Astrocyte of the hippocampus (primary cell): ENCODE data around the gene FAM20C.

Experiments
- DNase-seq: peaks from one replicate; pipeline ENCODE4 v3.0.0; 2011; ENCODE audit warnings: low read depth, low spot score

FAM20C gene

GRCh38 chr7:270351-270983 lies 78.1 kb downstream of the FAM20C start:
- no peak for DNase-seq

- DNase-seq, result no peak
Observed at GRCh38 chr7:271266-272107, 79.1 kb downstream of the FAM20C start.

- no peak for DNase-seq
Observed at GRCh38 chr7:272108-272615, 79.8 kb downstream of the FAM20C start.

DNA sequence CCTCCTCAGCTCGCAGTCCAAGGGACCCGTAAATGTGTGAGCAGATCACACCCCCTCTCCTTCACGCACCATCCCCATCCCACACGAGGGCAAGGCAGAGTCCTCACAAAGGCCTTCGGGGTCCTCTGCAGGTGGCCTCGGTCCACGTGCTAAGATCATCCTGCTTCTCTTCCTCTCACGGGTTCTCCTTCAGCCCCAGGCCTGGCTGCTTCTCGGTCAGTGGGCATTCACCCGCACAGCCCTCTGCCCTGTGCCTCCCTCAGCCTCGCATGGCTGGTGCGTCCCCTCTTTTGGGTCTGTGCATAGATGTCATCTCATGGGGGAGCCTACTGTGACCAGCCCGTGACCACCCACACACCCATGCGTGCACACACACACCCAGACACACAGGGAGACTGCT lies 80.3 kb downstream of the FAM20C start:
- no peak for DNase-seq

DNA sequence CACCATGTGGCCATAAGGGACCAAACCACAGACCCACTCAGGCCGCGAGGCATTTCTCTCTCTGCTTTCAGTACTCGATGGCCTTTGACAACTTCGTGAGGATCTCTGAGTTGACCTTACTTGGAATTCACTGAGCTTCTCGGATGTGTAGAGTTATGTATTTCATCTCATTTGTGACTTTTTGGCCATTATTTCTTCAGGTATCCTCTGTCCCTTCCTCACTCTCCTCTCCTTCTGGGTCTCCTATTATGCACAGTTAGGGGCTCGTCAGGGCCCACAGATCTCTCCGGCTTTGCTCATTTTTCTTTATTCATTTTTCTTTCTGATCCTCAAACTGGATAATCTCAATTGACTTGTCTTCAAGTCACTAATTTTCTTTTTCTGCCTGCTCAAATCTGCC lies 81.0 kb downstream of the FAM20C start:
- DNase-seq, result no peak

GRCh38 chr7:274266-274665 lies 81.9 kb downstream of the FAM20C start:
- no peak for DNase-seq

DNA sequence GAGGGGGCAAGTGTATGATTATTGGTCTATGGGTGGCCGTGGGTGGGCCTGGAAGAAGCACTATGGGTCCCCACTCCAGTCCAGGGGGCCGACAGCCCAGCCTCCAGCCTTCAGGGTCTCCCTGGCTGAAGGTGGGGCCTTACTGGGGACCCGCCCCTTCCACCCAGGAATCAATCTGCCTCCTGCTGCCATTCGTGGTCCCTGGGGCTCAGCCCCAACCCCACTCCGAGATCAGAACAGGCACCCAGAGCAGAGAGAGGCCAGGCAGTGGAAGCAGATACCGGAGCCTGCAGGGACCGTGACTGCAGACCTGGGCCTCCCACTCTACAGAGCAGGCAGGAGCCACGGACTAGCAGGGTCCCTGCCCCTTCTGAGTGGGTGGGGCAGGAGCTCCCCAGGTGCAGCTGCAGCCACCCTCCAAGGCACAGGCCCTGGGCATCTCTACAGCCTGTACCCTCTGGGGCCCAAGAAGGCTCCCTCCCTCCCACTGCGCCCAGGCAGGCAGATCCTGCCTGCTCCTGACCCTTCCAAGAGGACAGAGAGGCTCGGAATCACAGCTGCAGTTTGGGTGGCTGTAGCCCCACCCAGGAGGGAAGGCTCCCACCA lies 84.0 kb downstream of the FAM20C start:
- DNase-seq, result no peak

- no peak for DNase-seq
Observed at GRCh38 chr7:277228-277627, 84.9 kb downstream of the FAM20C start.

GRCh38 chr7:278081-278480 lies 85.7 kb downstream of the FAM20C start:
- DNase-seq, result no peak

- no peak for DNase-seq
Observed at GRCh38 chr7:279821-280220, 87.5 kb downstream of the FAM20C start.

DNA sequence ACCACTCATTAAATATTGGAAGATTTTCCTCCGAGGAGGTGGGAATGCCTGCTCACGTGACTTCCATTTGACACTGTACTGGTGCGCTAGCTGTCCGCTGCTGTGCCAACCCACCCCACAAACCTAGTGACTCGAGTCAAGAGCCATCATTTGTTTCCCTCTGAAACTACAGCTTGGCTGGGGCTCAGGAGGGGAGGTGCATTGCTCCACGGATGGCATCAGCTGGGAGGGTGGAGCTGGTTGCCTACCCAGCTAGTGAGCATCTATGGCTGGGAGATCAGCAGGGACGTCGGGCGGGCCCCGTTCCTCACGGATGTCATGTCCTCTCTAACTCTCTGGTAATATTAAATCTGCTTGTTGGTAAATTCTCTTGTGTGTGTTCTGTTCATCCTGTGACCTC lies 88.1 kb downstream of the FAM20C start:
- no peak for DNase-seq

DNA sequence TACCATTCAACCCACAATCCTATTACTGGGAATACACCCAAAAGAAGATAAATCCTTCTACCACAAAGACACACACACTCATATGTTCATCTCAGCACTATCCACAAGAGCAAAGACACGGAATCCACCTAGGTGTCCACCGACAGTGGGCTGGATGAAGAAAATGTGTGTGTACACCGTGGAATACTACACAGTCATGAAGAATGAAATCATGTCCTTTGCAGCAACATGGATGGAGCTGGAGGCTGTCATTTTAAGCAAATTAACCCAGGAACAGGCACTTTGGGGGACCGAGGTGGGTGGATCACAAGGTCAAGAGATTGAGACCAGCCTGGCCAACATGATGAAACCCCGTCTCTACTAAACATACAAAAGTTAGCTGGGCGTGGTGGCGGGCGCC lies 89.3 kb downstream of the FAM20C start:
- no peak for DNase-seq

DNA sequence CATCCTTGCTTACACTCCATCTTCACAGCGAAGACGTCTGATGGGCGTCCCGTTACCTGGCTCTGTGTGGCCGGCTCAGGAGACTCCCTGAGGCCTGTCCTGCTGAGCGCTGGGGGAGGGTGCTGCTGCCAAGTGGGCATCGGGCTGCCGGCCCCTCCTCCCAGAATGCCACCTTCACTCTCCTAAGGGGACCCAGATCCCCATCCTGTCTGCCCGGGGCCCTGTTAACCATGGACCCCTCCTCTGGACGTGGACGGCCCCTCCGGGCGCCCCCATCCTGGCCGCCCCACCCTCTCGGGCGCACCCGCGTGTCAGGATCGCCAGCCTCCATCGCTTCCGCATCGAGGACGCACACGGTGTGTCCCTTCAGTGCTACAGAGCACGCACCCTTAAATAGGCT lies 90.2 kb downstream of the FAM20C start:
- DNase-seq, result no peak

DNA sequence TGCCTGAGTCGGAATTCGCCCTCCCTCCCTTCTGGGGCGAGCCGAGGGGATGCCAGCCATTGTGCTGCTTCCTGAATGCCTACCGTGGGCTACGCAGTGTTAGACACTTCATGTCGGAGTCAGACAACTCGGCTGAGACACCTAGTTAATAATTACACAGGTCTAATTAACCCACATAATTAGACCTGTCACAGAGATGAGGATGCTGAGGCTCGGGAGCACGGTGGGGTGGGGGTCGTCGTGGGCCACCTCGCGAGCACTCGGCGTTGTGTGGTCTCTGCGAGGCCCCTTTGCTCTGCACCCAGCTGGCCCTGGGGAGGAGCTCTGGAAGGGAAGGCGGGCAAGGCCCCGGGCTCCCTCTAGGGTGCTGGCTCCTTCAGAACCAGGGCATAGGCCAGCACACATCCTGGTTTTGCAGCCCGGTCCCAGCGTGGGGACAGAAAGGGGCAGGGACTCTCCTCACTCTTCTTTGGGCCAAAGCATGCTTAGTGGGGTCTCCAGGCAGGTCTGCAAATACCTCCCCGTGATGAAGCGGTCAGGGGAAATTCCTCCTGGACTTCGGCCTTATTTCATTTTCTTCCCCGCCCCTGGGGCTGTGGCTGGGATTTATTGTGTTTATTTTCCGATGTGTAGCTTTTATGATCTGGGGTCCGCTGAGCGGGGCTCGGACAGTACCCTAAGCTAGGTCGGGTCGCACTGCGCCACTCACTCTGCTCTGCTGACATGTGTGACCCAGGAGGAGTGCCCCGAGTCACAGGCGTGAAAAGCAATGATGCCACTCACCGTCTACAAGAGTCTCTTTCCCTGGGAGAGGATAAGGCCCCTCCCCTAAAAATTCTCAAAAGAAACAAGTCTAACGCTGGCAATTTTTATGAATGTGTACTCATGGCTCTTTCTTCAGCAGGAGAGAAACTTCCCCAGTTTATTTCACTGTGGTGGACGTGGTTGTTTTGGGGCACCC lies 92.7 kb downstream of the FAM20C start:
- DNase-seq, result no peak

GRCh38 chr7:285731-286130 lies 93.4 kb downstream of the FAM20C start:
- DNase-seq, result no peak

DNA sequence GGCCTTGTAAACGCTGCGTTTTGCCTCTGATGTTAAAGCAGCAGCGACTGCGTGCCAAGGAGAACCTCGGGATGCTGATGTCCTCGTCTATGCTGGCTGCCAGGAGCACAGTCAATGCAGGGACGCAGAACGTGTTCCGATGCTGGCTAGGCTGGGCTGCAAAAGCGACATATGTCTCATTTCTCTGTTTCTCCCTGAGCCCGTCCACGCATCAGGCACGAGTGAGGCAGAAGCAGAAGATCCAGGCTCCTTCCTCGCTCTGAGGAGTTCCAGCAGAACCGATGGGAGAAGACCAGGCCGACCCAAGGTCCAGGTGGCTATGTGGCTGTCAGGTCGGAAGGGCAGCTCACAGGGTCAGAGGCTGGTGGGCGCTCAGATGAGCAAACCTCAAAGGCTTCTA lies 93.9 kb downstream of the FAM20C start:
- no peak for DNase-seq

DNA sequence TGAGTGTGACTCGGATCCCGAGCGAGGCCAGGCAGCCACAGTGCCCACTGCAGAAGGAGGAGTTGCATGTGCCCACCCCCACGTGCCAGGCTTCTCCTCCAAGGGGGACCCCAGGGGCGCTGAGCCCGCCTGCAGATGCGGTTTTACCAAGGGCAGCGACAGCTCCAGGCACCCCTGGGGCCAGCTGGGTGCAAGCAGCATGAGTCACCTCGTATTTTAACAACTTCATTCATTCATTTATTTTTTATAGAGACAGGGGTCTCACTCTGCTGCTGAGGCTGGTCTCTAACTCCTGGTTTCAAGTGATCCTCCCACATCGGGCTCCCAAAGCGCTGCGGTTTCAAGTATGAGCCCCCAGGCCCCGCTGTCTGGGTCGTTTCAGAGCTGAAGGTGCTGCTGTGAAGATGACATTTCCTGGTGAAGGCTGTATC lies 96.3 kb downstream of the FAM20C start:
- no peak for DNase-seq

DNA sequence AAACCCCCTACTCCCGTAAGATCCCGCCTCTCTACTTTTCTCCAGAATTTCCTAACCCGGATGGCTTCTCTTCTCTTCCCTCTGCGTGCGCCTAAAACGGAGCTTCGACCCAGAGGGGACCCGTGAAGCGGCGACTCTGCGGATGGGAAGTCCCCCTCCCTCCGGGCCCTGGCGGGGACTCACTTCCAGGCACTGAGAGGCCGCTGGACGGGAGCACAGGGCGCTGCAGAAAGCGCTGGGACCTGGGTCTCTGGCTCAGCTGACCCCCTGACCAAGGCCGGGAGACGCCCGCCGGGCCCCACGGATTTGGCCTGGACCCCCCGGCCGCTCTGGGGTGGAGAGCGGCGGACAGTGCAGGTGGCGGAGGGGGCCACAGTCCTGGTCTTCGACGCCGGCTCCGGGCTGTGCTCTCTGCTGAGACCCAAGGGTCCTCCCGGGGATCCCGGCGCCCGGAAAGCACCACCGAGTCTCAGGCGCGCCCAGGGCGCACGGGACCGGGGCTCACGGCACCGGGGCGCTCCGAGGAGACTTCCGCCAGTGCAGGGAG lies 96.9 kb downstream of the FAM20C start:
- DNase-seq, result no peak

DNA sequence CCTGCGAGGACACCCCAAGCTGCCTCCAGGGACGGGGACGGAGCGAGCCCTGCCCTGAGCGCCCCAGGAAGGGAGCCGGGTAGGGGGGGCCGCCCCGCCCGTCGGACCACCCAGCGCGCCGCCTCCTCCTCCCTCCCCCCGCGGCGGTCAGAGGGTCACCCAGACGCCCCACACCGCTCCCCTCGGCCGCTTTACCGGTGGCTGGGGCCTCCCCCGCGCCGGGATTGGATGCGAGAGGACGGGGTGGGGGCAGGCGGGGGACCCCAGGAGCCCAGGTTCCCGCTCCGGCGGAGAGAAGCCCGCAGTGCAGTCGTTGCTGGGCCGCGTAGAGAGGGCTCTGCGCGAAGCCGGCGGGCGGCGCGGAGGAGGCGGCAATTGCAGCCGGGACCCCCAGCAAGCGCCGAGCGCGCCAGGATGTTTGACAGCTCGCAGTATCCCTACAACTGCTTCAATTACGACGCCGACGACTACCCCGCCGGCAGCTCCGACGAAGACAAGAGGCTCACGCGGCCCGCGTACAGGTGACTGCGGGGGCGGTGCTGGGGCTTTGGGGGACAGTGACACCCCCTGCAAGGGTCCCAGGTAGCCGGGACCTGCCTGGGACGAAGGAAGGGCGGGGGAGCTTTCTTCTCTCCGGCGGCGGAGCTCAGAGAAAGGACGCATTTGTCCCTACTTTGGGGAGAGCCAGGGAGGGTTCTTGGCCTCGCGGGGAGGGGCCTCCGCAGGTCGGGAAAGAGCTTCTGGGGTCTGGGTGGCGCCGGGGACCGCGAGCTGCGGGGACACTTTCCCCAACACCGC lies 97.6 kb downstream of the FAM20C start, which contains the start of gene FOXL3:
TSS of gene FOXL3 (plus strand) at position 415 of the 798 bp plus-strand sequence. CDS start at position 415, 0 bp downstream.
- DNase-seq, result no peak
